HCT116 (cell line): Measurements from ENCODE around the gene PADI2. TPM values are rescaled to one million over a fixed set of nuclear protein-coding genes. Genes with fewer than 3 reads are reported as not detected.

Source experiments
- ATAC-seq: fragments of 200-7000 bp; cut with Tn5 transposase; 2 replicates; pipeline ENCODE4 v1.9.1; 2020; ENCODE audit warnings: mild to moderate bottlenecking, moderate library complexity
- BruUV-seq: library from RNA; stranded (reverse); fragments of 400-500 nt; replicated peaks from 2 replicates; lab custom pipeline; 2021; lab: Mats Ljungman, UMichigan
- CTCF ChIA-PET: fragments of 300-600 bp; sonication (Branson Sonifier 250); formaldehyde crosslinking; loops from one replicate; lab custom pipeline; 2021; ENCODE audit warnings: antibody characterized with exemption; lab: Charles Lee
- POLR2A ChIA-PET: fragments of 300-600, 350-600 bp; sonication (Branson Sonifier 250); formaldehyde crosslinking; loops from one replicate; lab custom pipeline; 2021; ENCODE audit warnings: antibody characterized with exemption; lab: Charles Lee
- RAD21 ChIA-PET, 2 experiments: fragments of 300-600 bp; sonication (Branson Sonifier 250); formaldehyde crosslinking; loops; one replicate each; lab custom pipeline; 2023; ENCODE audit warnings: low total read pairs in 2 of 2; ENCODE audit not compliant: uncharacterized antibody in 2 of 2, unreplicated experiment in 2 of 2, low non-redundant PET in 1 of 2; lab: Charles Lee
- DNase-seq: peaks from one replicate; pipeline ENCODE4 v3.0.0-alpha.2; 2010; ENCODE audit warnings: low read depth, low spot score
- H2AFZ ChIP-seq: fragments of 200-600 bp; shearing (Covaris generic), sonication (generic); 2 replicates; pipeline ENCODE4 v1.6.1; 2017; ENCODE audit warnings: low read depth, mixed run types, mixed read lengths, antibody characterized with exemption, low read length; ENCODE audit not compliant: poor library complexity, severe bottlenecking
- H3K27ac ChIP-seq: 2 replicates; pipeline ENCODE4 v1.5.1; 2012; ENCODE audit warnings: low read depth, low read length
- H3K27me3 ChIP-seq: fragments of 200-600 bp; sonication (generic); 2 replicates; pipeline ENCODE4 v1.6.1; 2016; ENCODE audit warnings: mixed run types, low read length, mixed read lengths; ENCODE audit not compliant: insufficient read depth
- H3K36me3 ChIP-seq, 2 experiments: fragments of 200-500 bp in 1 of 2; fragments of 200-600 bp in 1 of 2; sonication (Bioruptor generic) in 1 of 2; sonication (generic) in 1 of 2; 2 replicates each; pipeline versions ENCODE4 v1.5.1 to v1.6.1; 2014 to 2016; ENCODE audit warnings: low read length in 2 of 2, inconsistent platforms in 1 of 2, mixed read lengths in 1 of 2, mixed run types in 1 of 2; ENCODE audit not compliant: insufficient read depth in 2 of 2, control insufficient read depth in 1 of 2
- H3K4me1 ChIP-seq, 2 experiments: fragments of 200-600 bp in 1 of 2; sonication (generic) in 1 of 2; 2 replicates each; pipeline versions ENCODE4 v1.5.1 to v1.6.1; 2012 to 2017; ENCODE audit warnings: low read length in 2 of 2, inconsistent platforms in 1 of 2, mild to moderate bottlenecking in 1 of 2, mixed read lengths in 1 of 2, mixed run types in 1 of 2, moderate library complexity in 1 of 2; ENCODE audit not compliant: insufficient read depth in 2 of 2, control insufficient read depth in 1 of 2
- H3K4me2 ChIP-seq: fragments of 200-600 bp; sonication (generic); 2 replicates; pipeline ENCODE4 v1.6.1; 2017; ENCODE audit warnings: mixed run types, low read length, mixed read lengths
- H3K4me3 ChIP-seq, 2 experiments: fragments of 200-600 bp in 1 of 2; sonication (generic) in 1 of 2; replicated peaks in 1 of 2; 2 replicates each; pipeline ENCODE4 v1.5.1; 2011 to 2016; ENCODE audit warnings: low read length in 2 of 2, control low read depth in 1 of 2, low read depth in 1 of 2, mild to moderate bottlenecking in 1 of 2, mixed read lengths in 1 of 2, mixed run types in 1 of 2
- H3K79me2 ChIP-seq: fragments of 200-600 bp; sonication (generic); 2 replicates; pipeline ENCODE4 v1.6.1; 2017; ENCODE audit warnings: mild to moderate bottlenecking, mixed run types, low read length, moderate library complexity, mixed read lengths; ENCODE audit not compliant: insufficient read depth
- H3K9ac ChIP-seq: fragments of 200-600 bp; sonication (generic); 2 replicates; pipeline ENCODE4 v1.6.1; 2016; ENCODE audit warnings: low read length, mixed read lengths
- H3K9me2 ChIP-seq: fragments of 200-600 bp; sonication (generic), shearing (Covaris generic); 2 replicates; pipeline ENCODE4 v1.6.1; 2017; ENCODE audit warnings: mixed run types, mild to moderate bottlenecking, moderate library complexity; ENCODE audit not compliant: insufficient read depth
- H3K9me3 ChIP-seq, 2 experiments: fragments of 200-500 bp in 1 of 2; fragments of 200-600 bp in 1 of 2; sonication (Bioruptor generic) in 1 of 2; sonication (generic) in 1 of 2; 2 replicates each; pipeline ENCODE4 v1.6.1; 2014 to 2017; ENCODE audit warnings: low read length in 2 of 2, mixed read lengths in 2 of 2, inconsistent platforms in 1 of 2, low read depth in 1 of 2, mild to moderate bottlenecking in 1 of 2, mixed run types in 1 of 2, moderate library complexity in 1 of 2; ENCODE audit not compliant: control insufficient read depth in 1 of 2, insufficient read depth in 1 of 2
- H4K20me1 ChIP-seq: fragments of 200-600 bp; sonication (generic), shearing (Covaris generic); 2 replicates; pipeline ENCODE4 v1.6.1; 2017; ENCODE audit warnings: mixed run types, mild to moderate bottlenecking, moderate library complexity; ENCODE audit not compliant: insufficient read depth
- CEBPB ChIP-seq: IDR thresholded peaks from 2 replicates; pipeline ENCODE4 v1.6.1; 2012; ENCODE audit warnings: low read depth
- EZH2phosphoT487 ChIP-seq: fragments of 200-600 bp; IDR thresholded peaks from 2 replicates; pipeline ENCODE4 v1.6.1; 2018; ENCODE audit warnings: antibody characterized with exemption, borderline replicate concordance
- JUND ChIP-seq: IDR thresholded peaks from 2 replicates; pipeline ENCODE4 v1.6.1; 2012
- POLR2A ChIP-seq: IDR thresholded peaks from 2 replicates; pipeline ENCODE4 v1.7.0; 2011; ENCODE audit warnings: borderline replicate concordance; ENCODE audit not compliant: insufficient read depth, insufficient read length; ENCODE audit errors: extremely low read depth
- RAD21 ChIP-seq: IDR thresholded peaks from 2 replicates; pipeline ENCODE4 v1.6.1; 2012; ENCODE audit warnings: low read depth, mild to moderate bottlenecking
- SRF ChIP-seq: IDR thresholded peaks from 2 replicates; pipeline ENCODE4 v1.6.1; 2012; ENCODE audit warnings: low read depth
- TCF7L2 ChIP-seq: IDR thresholded peaks from 2 replicates; pipeline ENCODE4 v1.7.0; 2011; ENCODE audit warnings: borderline replicate concordance, inconsistent platforms; ENCODE audit not compliant: insufficient read depth, insufficient read length; ENCODE audit errors: extremely low read depth
- ZFX ChIP-seq: fragments of 450-650 bp; IDR thresholded peaks from 2 replicates; pipeline ENCODE4 v1.6.1; 2017
- ZNF274 ChIP-seq: fragments of 200-500 bp; sonication (Bioruptor generic); IDR thresholded peaks from 2 replicates; pipeline ENCODE4 v1.6.1; 2014; ENCODE audit warnings: mild to moderate bottlenecking, low read depth, low read length, inconsistent platforms
- intact Hi-C: fragments of 100-400 bp; cut with micrococcal nuclease; formaldehyde crosslinking; loops from 2 replicates; pipeline ENCODE4 v1.10.0; 2022
- total RNA-seq: library from RNA; stranded (reverse); gene quantifications from one replicate; pipeline ENCODE4 v1.2.1, GENCODE V29; 2021; ENCODE audit not compliant: unreplicated experiment
- TF ChIP-seq, protein P1 (sequence below): IDR thresholded peaks from 2 replicates; pipeline ENCODE4 v1.6.1; 2012
- TF ChIP-seq, protein P2 (sequence below): IDR thresholded peaks from 2 replicates; pipeline ENCODE4 v1.6.1; 2011; ENCODE audit warnings: mild to moderate bottlenecking, low read length, moderate library complexity; ENCODE audit not compliant: insufficient replicate concordance; ENCODE audit errors: extremely low read depth
- TF ChIP-seq, protein P3 (sequence below), 3 experiments: fragments of 200-600 bp in 1 of 3; sonication (generic) in 1 of 3; IDR thresholded peaks in 2 of 3; conservative IDR thresholded peaks in 1 of 3; 2 replicates each; pipeline ENCODE4 v1.5.1; 2012 to 2017; ENCODE audit warnings: low read depth in 2 of 3, low read length in 2 of 3, antibody characterized with exemption in 1 of 3, borderline replicate concordance in 1 of 3, control low read depth in 1 of 3, mild to moderate bottlenecking in 1 of 3, mixed read lengths in 1 of 3, mixed run types in 1 of 3, moderate library complexity in 1 of 3; ENCODE audit not compliant: insufficient read depth in 1 of 3

PADI2 gene
- total RNA-seq, 1 experiment from 2014 or later, result 2.7 TPM

DNA sequence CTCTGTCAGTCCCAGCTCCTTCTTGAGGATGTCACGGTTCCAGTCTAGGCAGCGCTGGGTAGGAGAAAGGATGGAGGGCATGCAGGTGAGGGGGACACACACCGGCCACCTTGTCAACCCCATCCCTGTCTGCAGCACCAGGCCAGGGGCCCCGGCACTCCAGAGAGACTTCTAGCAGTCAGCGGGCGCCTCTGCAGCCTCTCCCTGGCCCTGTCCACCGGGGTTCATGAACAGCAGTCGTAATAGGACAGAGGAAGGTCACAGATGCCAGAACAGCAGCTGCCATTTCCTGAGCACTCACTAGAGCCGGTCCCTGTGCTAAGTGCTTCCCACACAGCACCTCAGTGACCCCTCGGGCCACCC, 49.1 kb downstream of the PADI2 start (continued):
- no peak for TF ChIP-seq SRF
- TF ChIP-seq, protein P1, sequence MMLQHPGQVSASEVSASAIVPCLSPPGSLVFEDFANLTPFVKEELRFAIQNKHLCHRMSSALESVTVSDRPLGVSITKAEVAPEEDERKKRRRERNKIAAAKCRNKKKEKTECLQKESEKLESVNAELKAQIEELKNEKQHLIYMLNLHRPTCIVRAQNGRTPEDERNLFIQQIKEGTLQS, result no peak
- no peak for TF ChIP-seq EZH2phosphoT487
- no peak for TF ChIP-seq JUND
- TF ChIP-seq ZNF274, result no peak

DNA sequence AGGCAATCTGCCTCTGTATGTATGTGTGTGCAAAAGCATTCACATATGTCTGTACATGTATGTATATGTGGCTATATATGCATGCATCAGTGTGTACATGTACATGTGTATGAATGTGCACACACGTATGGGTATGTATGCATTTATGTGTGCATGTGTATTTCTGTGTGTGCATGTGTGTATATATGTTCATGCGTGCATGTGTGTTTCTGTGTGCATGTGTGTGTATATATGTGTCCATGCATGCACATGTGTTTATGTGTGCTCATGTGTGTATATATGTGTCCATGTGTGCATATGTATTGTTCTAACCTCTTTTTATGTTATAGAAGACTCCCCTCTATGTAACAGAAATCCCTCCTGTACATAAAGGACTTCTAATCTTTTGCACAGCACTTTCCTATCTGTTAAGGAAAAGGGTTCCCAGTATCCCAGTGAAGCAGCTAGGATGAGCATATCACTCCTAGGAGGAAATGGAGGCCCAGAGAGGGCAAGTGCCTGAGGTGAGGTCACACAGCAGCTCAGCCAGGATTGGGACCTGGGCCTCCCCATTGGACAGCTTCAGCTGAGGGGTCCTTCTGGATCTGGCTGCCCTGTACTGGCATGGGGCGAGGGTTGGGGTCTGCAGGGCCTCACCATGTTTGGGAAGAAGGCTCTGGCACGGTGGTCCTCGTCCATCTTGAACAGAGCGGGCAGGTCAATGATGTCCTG, 49.6 kb downstream of the PADI2 start:
- H3K27me3 ChIP-seq, result no peaks in the 10 kb centered on the region
- no peak overlapping the region for H2AFZ ChIP-seq
- TF ChIP-seq JUND (no peak), RAD21 (no peak), CEBPB (no peak)
- TF ChIP-seq, all 23 proteins: peak for 0
- Histone ChIP-seq H3K9me3 (no peaks in the 10 kb centered on the region; a peak in 1 of 4 replicates), H3K9me2 (no peaks in the 10 kb centered on the region), H3K79me2 (no peaks in the 10 kb centered on the region), H3K36me3 (no peaks in the 10 kb centered on the region), H4K20me1 (no peaks in the 10 kb centered on the region), H3K4me3 (no peak overlapping the region), H3K4me2 (no peak overlapping the region), H3K27ac (no peak overlapping the region), H3K4me1 (no peaks in the 10 kb centered on the region), H3K9ac (no peak overlapping the region)
- ATAC-seq (no peak), DNase-seq (no peak)
- ChIA-PET POLR2A (no interaction called here), CTCF (no interaction called here), RAD21 (no interaction called here)
- BruUV-seq, result no TSS peak
- intact Hi-C loops, result no loop called here

DNA sequence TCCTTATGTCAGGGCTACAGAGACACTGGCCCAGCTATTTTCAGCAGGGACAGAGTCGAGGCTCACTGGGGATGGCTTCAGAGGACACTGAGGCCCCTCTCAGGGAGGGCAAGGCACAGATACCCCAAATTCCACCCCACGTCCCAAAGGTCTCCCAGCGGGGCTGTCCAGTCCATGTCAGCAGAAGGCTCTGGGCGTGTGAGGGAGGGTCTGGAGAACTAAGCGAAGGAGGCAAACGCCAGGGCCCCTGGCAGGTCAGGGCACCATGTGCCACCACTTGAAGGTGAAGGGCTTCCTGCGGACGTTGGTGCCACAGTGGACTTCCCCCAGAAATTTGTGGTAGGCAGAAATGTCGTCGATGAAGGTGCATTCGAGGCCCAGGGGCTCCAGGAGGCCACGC, 50.5 kb downstream of the PADI2 start:
- H3K9me2 ChIP-seq, result no peaks in the 10 kb centered on the region
- H3K4me1 ChIP-seq, result no peaks in the 10 kb centered on the region; a peak in 1 of 4 replicates
- ChIA-PET CTCF (no interaction called here), POLR2A (no interaction called here), RAD21 (no interaction called here)
- H3K9ac ChIP-seq, result no peak overlapping the region
- H3K79me2 ChIP-seq, result no peaks in the 10 kb centered on the region
- H3K27me3 ChIP-seq, result no peaks in the 10 kb centered on the region
- intact Hi-C loops, result no loop called here
- H3K9me3 ChIP-seq, result no peaks in the 10 kb centered on the region; a peak in 1 of 4 replicates
- DNase-seq (no peak), ATAC-seq (no peak)
- no peak overlapping the region for H2AFZ ChIP-seq
- no peaks in the 10 kb centered on the region for H3K36me3 ChIP-seq
- H3K27ac ChIP-seq, result no peak overlapping the region
- no peaks in the 10 kb centered on the region for H4K20me1 ChIP-seq
- BruUV-seq, result no TSS peak
- no peak overlapping the region for H3K4me3 ChIP-seq
- TF ChIP-seq POLR2A, result no peak
- TF ChIP-seq, protein P2, sequence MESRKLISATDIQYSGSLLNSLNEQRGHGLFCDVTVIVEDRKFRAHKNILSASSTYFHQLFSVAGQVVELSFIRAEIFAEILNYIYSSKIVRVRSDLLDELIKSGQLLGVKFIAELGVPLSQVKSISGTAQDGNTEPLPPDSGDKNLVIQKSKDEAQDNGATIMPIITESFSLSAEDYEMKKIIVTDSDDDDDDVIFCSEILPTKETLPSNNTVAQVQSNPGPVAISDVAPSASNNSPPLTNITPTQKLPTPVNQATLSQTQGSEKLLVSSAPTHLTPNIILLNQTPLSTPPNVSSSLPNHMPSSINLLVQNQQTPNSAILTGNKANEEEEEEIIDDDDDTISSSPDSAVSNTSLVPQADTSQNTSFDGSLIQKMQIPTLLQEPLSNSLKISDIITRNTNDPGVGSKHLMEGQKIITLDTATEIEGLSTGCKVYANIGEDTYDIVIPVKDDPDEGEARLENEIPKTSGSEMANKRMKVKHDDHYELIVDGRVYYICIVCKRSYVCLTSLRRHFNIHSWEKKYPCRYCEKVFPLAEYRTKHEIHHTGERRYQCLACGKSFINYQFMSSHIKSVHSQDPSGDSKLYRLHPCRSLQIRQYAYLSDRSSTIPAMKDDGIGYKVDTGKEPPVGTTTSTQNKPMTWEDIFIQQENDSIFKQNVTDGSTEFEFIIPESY, result no peak
- TF ChIP-seq, protein P3, sequence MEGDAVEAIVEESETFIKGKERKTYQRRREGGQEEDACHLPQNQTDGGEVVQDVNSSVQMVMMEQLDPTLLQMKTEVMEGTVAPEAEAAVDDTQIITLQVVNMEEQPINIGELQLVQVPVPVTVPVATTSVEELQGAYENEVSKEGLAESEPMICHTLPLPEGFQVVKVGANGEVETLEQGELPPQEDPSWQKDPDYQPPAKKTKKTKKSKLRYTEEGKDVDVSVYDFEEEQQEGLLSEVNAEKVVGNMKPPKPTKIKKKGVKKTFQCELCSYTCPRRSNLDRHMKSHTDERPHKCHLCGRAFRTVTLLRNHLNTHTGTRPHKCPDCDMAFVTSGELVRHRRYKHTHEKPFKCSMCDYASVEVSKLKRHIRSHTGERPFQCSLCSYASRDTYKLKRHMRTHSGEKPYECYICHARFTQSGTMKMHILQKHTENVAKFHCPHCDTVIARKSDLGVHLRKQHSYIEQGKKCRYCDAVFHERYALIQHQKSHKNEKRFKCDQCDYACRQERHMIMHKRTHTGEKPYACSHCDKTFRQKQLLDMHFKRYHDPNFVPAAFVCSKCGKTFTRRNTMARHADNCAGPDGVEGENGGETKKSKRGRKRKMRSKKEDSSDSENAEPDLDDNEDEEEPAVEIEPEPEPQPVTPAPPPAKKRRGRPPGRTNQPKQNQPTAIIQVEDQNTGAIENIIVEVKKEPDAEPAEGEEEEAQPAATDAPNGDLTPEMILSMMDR (IDR thresholded peaks at IDR 0.05 in 2 of 3, conservative IDR thresholded peaks at IDR 0.05 in 1 of 3; ENCODE audit: borderline replicate concordance in 1 of 3, insufficient read depth in 1 of 3, low read depth in 2 of 3, low read length in 2 of 3), result no peak
- TF ChIP-seq TCF7L2, result no peak
- TF ChIP-seq CEBPB, result no peak
- TF ChIP-seq ZFX, result no peak
- H3K4me2 ChIP-seq, result no peak overlapping the region
